SK-N-SH treated with all-trans-retinoic acid at 6 μM for 48 hours (cell line): Measurements from ENCODE around the gene NSRP1.

Experiments used
- ATAC-seq: fragments of 200-7000 bp; cut with Tn5 transposase; 3 replicates; pipeline ENCODE4 v1.9.1; 2020; ENCODE audit warnings: mild to moderate bottlenecking, moderate library complexity
- ARNTL ChIP-seq: fragments of 450-650 bp; formaldehyde crosslinking; IDR thresholded peaks from 2 replicates; pipeline ENCODE4 v1.5.0; 2020; ENCODE audit warnings: low read depth, mild to moderate bottlenecking, moderate library complexity, borderline replicate concordance
- BACH2 ChIP-seq: fragments of 250-450 bp; sonication (Bioruptor Pico); IDR thresholded peaks from 2 replicates; pipeline ENCODE4 v1.9.0; 2021; ENCODE audit warnings: mild to moderate bottlenecking, borderline replicate concordance
- CREB5 ChIP-seq: fragments of 250-450 bp; sonication (Bioruptor Pico); IDR thresholded peaks from 2 replicates; pipeline ENCODE4 v1.5.1; 2020; ENCODE audit warnings: low read depth, mild to moderate bottlenecking, moderate library complexity
- CSDC2 ChIP-seq: fragments of 250-450 bp; sonication (Bioruptor Pico); IDR thresholded peaks from 2 replicates; pipeline ENCODE4 v1.5.0; 2020; ENCODE audit warnings: mild to moderate bottlenecking, moderate library complexity
- CSRNP3 ChIP-seq: fragments of 250-450 bp; sonication (Bioruptor Pico); IDR thresholded peaks from 2 replicates; pipeline ENCODE4 v1.5.1; 2021; ENCODE audit warnings: mild to moderate bottlenecking, moderate library complexity
- ESRRG ChIP-seq: fragments of 250-450 bp; sonication (Bioruptor Pico); IDR thresholded peaks from 2 replicates; pipeline ENCODE4 v1.6.1; 2021; ENCODE audit warnings: mild to moderate bottlenecking
- GLIS3 ChIP-seq: fragments of 250-450 bp; sonication (Bioruptor Pico); IDR thresholded peaks from 2 replicates; pipeline ENCODE4 v1.5.0; 2020; ENCODE audit warnings: mild to moderate bottlenecking, moderate library complexity
- ISL1 ChIP-seq: fragments of 250-450 bp; sonication (Bioruptor Pico); IDR thresholded peaks from 2 replicates; pipeline ENCODE4 v2.1.2; 2022; ENCODE audit warnings: mild to moderate bottlenecking, moderate library complexity
- OSR1 ChIP-seq: fragments of 250-450 bp; sonication (Bioruptor Pico); IDR thresholded peaks from 2 replicates; pipeline ENCODE4 v1.8.0; 2022; ENCODE audit warnings: moderate library complexity, mild to moderate bottlenecking, inconsistent platforms
- PATZ1 ChIP-seq: fragments of 250-450 bp; sonication (Bioruptor Pico); IDR thresholded peaks from 2 replicates; pipeline ENCODE4 v1.8.0; 2020; ENCODE audit warnings: mild to moderate bottlenecking, moderate library complexity, borderline replicate concordance
- POU6F1 ChIP-seq: fragments of 250-450 bp; sonication (Bioruptor Pico); IDR thresholded peaks from 2 replicates; pipeline ENCODE4 v1.8.0; 2021; ENCODE audit warnings: low read depth, mild to moderate bottlenecking, moderate library complexity, borderline replicate concordance
- PPARA ChIP-seq: fragments of 250-450 bp; sonication (Bioruptor Pico); IDR thresholded peaks from 2 replicates; pipeline ENCODE4 v1.5.0; 2020; ENCODE audit warnings: mild to moderate bottlenecking, borderline replicate concordance
- SNAI2 ChIP-seq: fragments of 250-450 bp; sonication (Bioruptor Pico); IDR thresholded peaks from 2 replicates; pipeline ENCODE4 v1.5.0; 2020; ENCODE audit warnings: mild to moderate bottlenecking, moderate library complexity
- TOX ChIP-seq: fragments of 250-450 bp; sonication (Bioruptor Pico); IDR thresholded peaks from 2 replicates; pipeline ENCODE4 v1.8.0; 2021; ENCODE audit warnings: mild to moderate bottlenecking, moderate library complexity, borderline replicate concordance
- TSHZ2 ChIP-seq: fragments of 250-450 bp; sonication (Bioruptor Pico); IDR thresholded peaks from 2 replicates; pipeline ENCODE4 v1.5.0; 2020; ENCODE audit warnings: mild to moderate bottlenecking, moderate library complexity
- ZC3H10 ChIP-seq: fragments of 250-450 bp; sonication (Bioruptor Pico); IDR thresholded peaks from 2 replicates; pipeline ENCODE4 v1.5.1; 2021; ENCODE audit warnings: mild to moderate bottlenecking, moderate library complexity
- ZFP3 ChIP-seq: fragments of 250-450 bp; sonication (Bioruptor Pico); IDR thresholded peaks from 2 replicates; pipeline ENCODE4 v1.5.0; 2020; ENCODE audit warnings: mild to moderate bottlenecking, moderate library complexity
- ZFP30 ChIP-seq: fragments of 450-650 bp; formaldehyde crosslinking; IDR thresholded peaks from 2 replicates; pipeline ENCODE4 v1.5.0; 2022; ENCODE audit warnings: mild to moderate bottlenecking, moderate library complexity
- ZNF565 ChIP-seq: fragments of 450-650 bp; formaldehyde crosslinking; conservative IDR thresholded peaks from 2 replicates; pipeline ENCODE4 v1.5.0; 2020; ENCODE audit warnings: low read depth, mild to moderate bottlenecking, moderate library complexity
- ZNF70 ChIP-seq: fragments of 450-650 bp; formaldehyde crosslinking; IDR thresholded peaks from 2 replicates; pipeline ENCODE4 v1.5.0; 2020; ENCODE audit warnings: mild to moderate bottlenecking, moderate library complexity
- ZNF8 ChIP-seq: fragments of 450-650 bp; formaldehyde crosslinking; IDR thresholded peaks from 2 replicates; pipeline ENCODE4 v1.5.0; 2020; ENCODE audit warnings: mild to moderate bottlenecking, moderate library complexity

Gene NSRP1

GRCh38 chr17:30188211-30188939 lies 71.8 kb downstream of the NSRP1 start:
- ATAC-seq, result no peak
- TF ChIP-seq ZNF565 (CRISPR knock-in tag), result no peak
- TF ChIP-seq TSHZ2 (CRISPR knock-in tag), result no peak
- no peak for TF ChIP-seq TOX
- no peak for TF ChIP-seq CSDC2 (CRISPR knock-in tag)
- TF ChIP-seq ARNTL (CRISPR knock-in tag), result no peak
- no peak for TF ChIP-seq BACH2 (CRISPR knock-in tag)
- no peak for TF ChIP-seq ZFP3
- TF ChIP-seq GLIS3 (CRISPR knock-in tag), result no peak

- TF ChIP-seq GLIS3 (CRISPR knock-in tag), result no peak
- TF ChIP-seq ZFP3, result no peak
- TF ChIP-seq ESRRG (CRISPR knock-in tag), result no peak
- TF ChIP-seq POU6F1 (CRISPR knock-in tag), result no peak
- TF ChIP-seq ZFP30, result no peak
- TF ChIP-seq CREB5 (CRISPR knock-in tag), result no peak
- no peak for TF ChIP-seq CSDC2 (CRISPR knock-in tag)
- no peak for TF ChIP-seq ZC3H10 (CRISPR knock-in tag)
- TF ChIP-seq OSR1, result no peak
- TF ChIP-seq CSRNP3, result no peak
- no peak for TF ChIP-seq ISL1
- TF ChIP-seq SNAI2, result no peak
- TF ChIP-seq PATZ1, result no peak
- no peak for TF ChIP-seq ZNF565 (CRISPR knock-in tag)
- no peak for TF ChIP-seq TOX
- no peak for TF ChIP-seq BACH2 (CRISPR knock-in tag)
- no peak for TF ChIP-seq ZNF8 (CRISPR knock-in tag)
- no peak for TF ChIP-seq ARNTL (CRISPR knock-in tag)
- no peak for TF ChIP-seq PPARA
- TF ChIP-seq ZNF70, result no peak
- ATAC-seq, result no peak; the same call in 2 of the 3 replicates
These were observed 74.5 kb downstream of the NSRP1 start for GRCh38 chr17:30191072-30191471.

GRCh38 chr17:30196504-30196903 lies 79.9 kb downstream of the NSRP1 start:
- no peak for TF ChIP-seq ZNF8 (CRISPR knock-in tag)
- no peak for ATAC-seq
